M059J (cell line): ENCODE measurements around the gene GOLGA6D. TPM values are rescaled to one million over a fixed set of nuclear protein-coding genes. Genes with fewer than 3 reads are reported as not detected.
"Not testable (repeated sequence)": the region's sequence is repeated elsewhere in the genome, so short reads cannot be mapped to it uniquely, and the experiment has no call there.

Source experiments
- DNase-seq: peaks from one replicate; pipeline ENCODE4 v3.0.0-alpha.2; 2012; ENCODE audit warnings: low read depth
- total RNA-seq: library from RNA; depleted of rRNA; stranded (reverse); fragments of >200 nt; shearing (Covaris generic); gene quantifications from 2 replicates; pipeline ENCODE4 v1.2.3, GENCODE V29; 2014; rRNA removed

The GOLGA6D gene, protein sequence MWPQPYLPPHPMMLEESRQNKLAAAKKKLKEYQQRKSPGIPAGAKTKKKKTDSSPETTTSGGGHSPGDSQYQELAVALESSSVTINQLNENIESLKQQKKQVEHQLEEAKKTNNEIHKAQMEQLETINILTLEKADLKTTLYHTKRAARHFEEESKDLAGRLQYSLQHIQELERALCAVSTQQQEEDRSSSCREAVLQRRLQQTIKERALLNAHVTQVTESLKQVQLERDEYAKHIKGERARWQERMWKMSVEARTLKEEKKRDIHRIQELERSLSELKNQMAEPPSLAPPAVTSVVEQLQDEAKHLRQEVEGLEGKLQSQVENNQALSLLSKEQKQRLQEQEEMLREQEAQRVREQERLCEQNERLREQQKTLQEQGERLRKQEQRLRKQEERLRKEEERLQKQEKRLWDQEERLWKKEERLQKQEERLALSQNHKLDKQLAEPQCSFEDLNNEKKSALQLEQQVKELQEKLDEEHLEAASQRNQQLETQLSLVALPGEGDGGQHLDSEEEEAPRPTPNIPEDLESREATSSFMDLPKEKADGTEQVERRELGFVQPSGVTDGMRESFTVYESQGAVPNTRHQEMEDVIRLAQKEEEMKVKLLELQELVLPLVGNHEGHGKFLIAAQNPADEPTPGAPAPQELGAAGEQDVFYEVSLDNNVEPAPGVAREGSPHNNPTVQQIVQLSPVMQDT
- total RNA-seq, result not detected in 2 replicates

DNA sequence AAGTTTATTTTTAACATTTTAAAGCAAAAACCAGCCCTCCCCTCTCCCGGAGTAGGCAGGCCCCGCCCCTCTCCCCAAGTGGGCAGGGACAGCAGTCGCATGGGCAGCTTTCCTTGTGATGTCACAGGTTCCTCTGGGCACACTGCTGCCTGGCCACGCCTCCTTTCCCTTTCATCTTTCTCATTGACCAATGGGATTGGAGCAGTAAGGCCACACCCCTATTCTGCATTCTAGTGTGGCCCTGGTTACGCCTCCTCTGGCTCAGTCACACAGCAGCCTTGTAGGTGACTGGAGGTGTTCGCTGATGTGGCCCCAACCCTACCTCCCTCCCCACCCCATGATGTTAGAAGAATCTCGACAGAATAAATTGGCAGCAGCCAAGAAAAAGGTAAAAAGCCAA lies at the start of gene GOLGA6D:
TSS of gene GOLGA6D (plus strand) at position 264 of the 400 bp plus-strand sequence. CDS start at position 305, 41 bp downstream.
- DNase-seq, result not testable (repeated sequence)

DNA sequence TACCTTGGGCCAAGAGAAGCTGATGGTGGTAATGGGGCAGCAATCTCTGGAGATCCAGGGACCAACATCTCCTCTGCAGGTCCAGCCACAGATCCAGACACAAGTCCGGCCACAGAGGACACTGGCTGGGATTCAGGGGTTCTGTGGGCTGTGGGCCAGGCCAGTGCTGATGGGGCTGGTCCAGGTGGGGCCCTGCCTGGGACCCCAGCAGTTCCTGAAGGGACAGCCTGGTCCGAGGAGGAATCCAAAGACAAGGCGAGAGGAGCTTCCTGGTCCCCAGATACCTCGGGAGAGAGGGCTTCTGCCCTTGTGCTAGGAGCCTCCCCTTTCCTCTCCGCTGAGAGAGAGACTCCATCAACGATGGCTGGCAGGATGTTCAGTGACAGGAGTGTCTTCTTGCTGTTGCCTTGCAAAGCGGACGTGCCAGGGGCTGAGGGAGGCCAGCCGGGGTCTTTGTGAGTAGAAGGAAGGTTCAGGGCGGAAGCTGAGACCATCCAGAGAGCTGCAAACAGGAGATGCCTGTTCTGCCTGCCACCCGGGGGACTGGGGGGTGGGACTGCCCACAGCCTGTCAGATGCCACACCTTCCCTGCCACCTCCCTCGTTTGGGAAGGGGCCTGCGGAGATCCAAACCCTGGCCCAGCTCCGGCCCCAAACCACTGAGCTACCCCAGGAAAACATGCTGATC lies 49.0 kb upstream of the GOLGA6D start:
- DNase-seq, result no peak

GRCh38 chr15:75234191-75234810 lies 48.3 kb upstream of the GOLGA6D start:
- no peak for DNase-seq

- no peak for DNase-seq
Observed at GRCh38 chr15:75235051-75235673, 47.5 kb upstream of the GOLGA6D start.

GRCh38 chr15:75235760-75236729 lies 46.6 kb upstream of the GOLGA6D start:
- no peak for DNase-seq

GRCh38 chr15:75237316-75237982 lies 45.2 kb upstream of the GOLGA6D start:
- DNase-seq, result no peak

DNA sequence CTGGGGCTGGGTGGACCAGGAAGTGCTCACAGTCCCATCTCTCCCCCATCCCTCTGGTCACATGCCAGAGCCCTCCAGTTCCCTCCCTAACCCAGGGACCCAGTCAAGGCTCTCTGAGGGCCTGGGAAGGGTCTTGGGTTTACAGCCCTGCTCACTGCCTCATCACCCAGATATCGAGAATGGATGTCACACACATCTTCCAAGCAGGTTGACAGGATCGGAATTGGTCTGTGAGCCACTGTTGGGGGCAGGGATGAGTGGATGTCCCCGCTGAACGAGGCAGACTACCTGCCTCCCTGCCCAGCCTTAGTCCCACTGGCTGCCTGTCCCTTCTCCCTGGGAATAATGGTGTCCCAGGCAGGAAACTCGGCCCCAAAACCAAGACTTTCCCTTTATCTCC lies 44.5 kb upstream of the GOLGA6D start:
- no peak for DNase-seq

DNA sequence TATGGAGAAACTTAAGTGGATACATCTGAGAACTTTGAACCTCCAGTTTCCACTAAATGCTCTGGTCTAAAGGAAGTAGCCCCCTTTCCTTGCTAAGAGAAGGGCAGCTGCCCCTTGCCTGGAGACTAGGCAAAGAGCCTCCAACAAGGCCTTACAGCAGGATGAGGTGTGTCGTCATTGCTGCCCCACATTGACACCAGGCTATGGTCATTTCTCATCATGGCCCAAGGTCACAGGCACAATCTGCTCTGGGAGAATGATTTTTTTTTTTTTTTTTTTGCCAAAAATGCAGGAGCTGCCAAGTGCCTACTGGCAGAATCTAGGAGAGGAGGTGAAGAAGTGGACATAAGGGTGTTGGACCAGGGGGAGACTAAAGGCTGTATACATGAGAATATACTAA lies 36.9 kb upstream of the GOLGA6D start:
- DNase-seq, result not testable (repeated sequence)

GRCh38 chr15:75248991-75249390 lies 33.6 kb upstream of the GOLGA6D start:
- DNase-seq, result not testable (repeated sequence)

- no peak for DNase-seq
Observed at GRCh38 chr15:75249726-75250125, 32.9 kb upstream of the GOLGA6D start.

DNA sequence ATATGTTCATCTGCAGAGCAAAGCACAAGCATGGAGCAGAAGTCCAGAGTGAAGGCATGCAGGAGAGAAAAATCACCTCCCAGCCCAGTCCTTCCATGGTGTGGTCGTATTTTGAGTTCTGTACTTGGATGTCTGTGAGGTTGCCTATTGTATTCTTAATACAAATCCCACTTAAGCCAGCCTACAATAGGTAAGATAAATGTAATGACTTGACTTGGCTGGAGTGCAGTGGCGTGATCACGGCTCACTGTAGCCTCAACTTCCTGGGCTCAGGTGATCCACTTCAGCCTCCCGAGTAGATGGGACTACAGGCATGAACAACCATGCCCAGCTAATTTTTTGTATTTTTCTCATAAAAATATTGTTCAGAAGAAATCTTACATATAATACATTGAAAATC lies 31.3 kb upstream of the GOLGA6D start:
- not testable (repeated sequence) for DNase-seq

GRCh38 chr15:75252285-75252684 lies 30.4 kb upstream of the GOLGA6D start:
- DNase-seq, result not testable (repeated sequence)

GRCh38 chr15:75258034-75258433 lies 24.6 kb upstream of the GOLGA6D start, which contains the start of gene GOLGA6C:
TSS of gene GOLGA6C (plus strand) at chr15:75258334. CDS start at chr15:75258599, 265 bp downstream.
- not testable (repeated sequence) for DNase-seq

DNA sequence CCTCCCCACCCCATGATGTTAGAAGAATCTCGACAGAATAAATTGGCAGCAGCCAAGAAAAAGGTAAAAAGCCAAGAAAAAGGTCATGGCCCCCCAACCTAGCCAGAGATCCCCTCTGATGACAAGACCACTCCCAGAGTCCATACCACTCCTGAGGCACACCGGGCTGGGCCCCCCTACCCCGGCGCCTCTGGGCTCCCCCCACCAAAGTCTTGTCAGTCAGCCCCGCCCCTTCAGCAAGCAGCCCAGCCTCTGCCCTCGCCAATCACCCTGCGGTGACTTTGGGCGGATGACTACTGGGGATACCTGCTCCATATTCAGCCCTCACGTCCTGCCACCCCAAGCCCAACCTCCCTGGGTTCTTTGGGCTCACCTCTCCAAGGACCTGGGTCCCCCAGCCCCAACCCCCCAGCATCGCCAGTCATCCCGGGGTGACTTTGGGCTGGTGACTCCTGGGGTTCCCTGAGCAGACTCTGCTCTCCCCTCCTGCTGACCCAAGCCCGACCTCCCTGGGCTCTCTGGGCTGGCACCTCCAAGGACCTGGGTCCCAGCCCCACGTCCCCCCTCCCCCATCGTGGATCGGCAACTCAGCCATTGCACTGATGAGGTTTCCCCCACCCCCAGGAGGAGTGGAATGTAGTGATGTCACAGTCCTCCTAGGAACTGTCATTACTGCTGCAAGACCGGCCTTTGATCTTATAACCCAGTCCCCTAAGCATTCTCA lies 23.9 kb upstream of the GOLGA6D start:
- not testable (repeated sequence) for DNase-seq

DNA sequence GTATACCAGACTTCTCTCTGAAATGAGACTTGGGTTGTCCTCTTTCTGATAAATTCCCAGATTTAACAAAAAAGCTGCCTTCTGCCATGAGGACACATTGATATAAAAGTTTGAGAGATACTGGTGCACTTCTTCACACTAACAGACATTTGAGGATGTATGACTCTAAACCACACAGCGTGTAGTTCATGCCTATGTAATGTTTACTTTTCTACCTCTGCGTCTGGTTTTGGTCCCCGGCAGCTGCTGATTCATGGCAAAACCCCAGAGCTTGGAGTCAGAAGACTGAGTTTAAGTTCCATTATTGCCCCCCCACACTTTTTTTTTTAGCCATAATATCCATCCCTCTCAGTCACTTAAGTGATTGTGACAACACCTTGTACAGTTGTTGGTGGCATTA lies 22.8 kb upstream of the GOLGA6D start:
- not testable (repeated sequence) for DNase-seq

DNA sequence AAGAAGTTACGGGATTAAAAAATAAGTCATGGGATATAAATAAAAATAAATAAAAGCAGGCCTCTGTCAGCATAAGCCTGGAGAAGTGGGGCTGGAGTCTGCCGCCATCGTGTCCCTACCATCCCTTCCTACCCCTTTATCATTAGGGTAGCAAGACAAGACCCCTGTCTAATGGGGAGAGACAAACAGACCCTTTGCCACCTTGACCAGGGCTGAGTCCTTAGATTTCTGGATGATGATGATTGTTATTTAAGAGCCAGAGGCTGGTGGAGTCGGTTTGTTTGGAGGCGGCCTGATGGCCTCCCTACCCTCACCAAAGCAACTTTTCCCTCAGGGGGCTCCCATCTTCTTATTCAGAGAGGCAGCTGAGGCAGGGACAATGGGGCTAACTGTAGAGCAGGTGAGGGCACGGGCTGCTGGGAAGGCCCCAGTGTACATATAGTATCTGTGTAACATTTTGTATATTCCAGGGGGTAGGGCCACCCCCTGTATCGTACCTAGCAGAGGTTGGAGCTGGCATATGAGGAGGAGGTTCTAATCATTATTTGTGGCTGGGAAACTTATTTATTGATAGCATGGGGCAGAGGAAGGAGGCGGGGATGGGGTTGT lies 8.8 kb upstream of the GOLGA6D start:
- DNase-seq, result not testable (repeated sequence)

GRCh38 chr15:75274509-75275107 lies 8.0 kb upstream of the GOLGA6D start:
- peak; percentile 5 for DNase-seq

DNA sequence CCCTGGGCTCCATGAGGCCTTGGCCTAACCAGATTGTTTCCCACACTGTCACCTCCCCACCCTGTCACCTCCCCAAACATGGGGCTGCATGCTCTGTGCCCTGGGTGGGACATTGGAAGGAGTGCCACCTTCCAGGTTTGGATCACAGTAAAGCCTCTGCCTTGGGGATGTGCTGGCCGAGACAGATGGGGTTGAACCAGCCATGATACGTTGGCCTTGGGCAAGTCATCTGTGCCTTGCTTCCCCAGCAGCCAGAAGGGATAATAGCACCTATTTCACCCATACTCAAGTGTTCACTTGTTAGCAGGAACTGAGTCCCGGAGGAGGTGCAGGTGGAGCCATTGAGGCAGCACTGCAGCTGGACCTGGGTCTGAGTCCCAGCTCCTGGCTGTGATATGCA lies 7.0 kb upstream of the GOLGA6D start:
- DNase-seq, result peak; percentile 3
